GM18909 (cell line): ENCODE measurements around the gene YJEFN3.

ENCODE experiments used
- ATAC-seq: cut with Tn5 transposase; IDR thresholded peaks from one replicate; pipeline ENCODE4 v1.9.1; 2021; ENCODE audit warnings: mild to moderate bottlenecking; ENCODE audit not compliant: unreplicated experiment, poor library complexity

The YJEFN3 gene

DNA sequence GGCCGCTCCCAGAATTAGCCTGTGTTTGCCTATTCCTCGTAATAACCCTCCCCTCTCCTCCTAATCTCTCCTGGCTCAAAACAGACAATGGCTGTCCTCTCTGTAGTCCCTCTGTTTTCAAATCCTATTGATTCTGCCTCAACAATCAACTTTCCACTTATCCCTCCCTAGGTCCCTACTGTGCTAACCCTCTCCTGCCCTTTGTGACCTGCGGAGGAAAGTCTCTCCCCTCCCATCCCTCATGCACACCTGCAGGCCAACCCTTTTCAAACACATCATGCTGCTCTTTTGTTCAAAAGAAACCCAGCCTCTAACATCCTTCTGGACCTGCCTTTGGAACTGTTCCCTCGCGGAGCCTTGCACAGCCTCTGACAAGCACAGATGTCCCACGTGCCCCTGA lies 46.7 kb downstream of the YJEFN3 start:
- no peak for ATAC-seq

DNA sequence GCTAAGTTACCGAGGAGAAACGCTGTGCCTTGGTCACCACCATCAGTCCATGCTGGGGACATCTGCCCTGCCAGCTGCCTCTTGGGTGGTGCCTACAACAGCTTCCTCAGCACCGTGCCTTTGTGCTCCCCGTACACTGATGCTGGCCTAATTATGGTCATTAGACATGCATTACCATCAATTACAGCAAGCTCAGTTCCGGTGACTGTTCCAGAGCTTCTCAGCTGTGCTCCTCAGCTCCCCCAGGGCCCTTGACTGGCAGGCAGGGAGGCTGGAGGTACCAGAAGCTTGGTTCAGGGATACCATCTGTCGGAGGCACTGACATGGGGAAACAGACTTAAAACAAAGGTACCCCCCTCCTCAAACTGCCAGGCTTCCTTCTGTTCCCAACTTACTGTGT lies 49.5 kb downstream of the YJEFN3 start:
- no peak for ATAC-seq

- no peak for ATAC-seq
Measured at GRCh38 chr19:19579533-19580361, 51.0 kb downstream of the YJEFN3 start.

DNA sequence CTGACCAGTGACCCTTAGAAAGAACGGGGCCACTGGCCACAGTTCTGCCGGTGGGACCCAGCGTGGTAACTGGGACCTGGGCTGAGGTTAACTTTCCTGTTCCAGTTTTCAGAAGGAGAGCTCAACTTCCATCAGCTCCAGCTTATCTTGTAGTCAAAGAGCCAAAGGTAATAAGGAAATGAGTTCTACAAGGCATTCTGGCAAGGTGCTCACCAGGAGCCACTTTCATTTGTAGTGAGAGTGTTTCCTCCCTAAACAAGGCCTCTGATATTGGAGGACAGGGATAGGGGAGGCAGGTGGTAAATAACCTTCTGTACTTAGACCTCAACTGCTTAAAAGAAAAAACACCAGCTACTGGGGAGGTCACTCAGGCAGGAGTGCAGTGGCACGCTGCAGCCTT lies 51.7 kb downstream of the YJEFN3 start:
- ATAC-seq: no peak

GRCh38 chr19:19581391-19581790 lies 52.7 kb downstream of the YJEFN3 start:
- ATAC-seq: no peak

GRCh38 chr19:19582471-19582870 lies 53.8 kb downstream of the YJEFN3 start:
- no peak for ATAC-seq

DNA sequence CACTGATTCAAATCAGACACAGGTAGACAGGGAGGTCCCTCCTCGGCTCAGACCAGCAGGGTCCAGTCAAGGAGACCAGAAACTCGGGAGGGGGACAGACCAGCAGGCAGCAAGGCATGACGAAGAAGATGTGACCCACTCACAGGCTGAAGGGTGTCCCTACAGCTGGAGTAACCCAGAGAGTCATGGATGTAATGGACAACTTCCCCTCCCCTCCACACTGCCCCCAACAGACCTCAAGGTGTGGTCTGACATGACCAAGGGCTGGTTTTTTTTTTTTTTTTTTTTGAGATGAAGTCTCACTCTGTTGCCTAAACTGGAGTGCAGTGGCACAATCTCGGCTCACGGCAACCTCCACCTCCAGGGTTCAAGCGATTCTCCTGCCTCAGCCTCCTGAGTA lies 55.6 kb downstream of the YJEFN3 start:
- ATAC-seq: no peak
